PC-9 (cell line): ENCODE results near the gene IRF2. TPM values are rescaled to one million over a fixed set of nuclear protein-coding genes. Genes with fewer than 3 reads are reported as not detected.

Experiments used
- BruUV-seq: library from RNA; stranded (reverse); fragments of 400-500 nt; replicated peaks from 2 replicates; lab custom pipeline; 2021; lab: Mats Ljungman, UMichigan
- CTCF ChIA-PET: fragments of 300-600 bp; sonication (Branson Sonifier 250); formaldehyde crosslinking; loops from one replicate; lab custom pipeline; 2022; ENCODE audit warnings: antibody characterized with exemption; lab: Charles Lee
- POLR2A ChIA-PET: fragments of 300-600 bp; sonication (Branson Sonifier 250); formaldehyde crosslinking; loops from one replicate; lab custom pipeline; 2022; ENCODE audit warnings: antibody characterized with exemption; ENCODE audit not compliant: unreplicated experiment; lab: Charles Lee
- DNase-seq, 2 experiments: peaks; one replicate each; pipeline versions ENCODE4 v3.0.0 to v3.0.0-alpha.2; 2015 to 2022; ENCODE audit warnings: mixed read lengths in 1 of 2
- H2AFZ ChIP-seq: fragments of 200-600 bp; sonication (generic); 2 replicates; pipeline ENCODE4 v1.8.1; 2017; ENCODE audit warnings: antibody characterized with exemption
- H3F3A ChIP-seq: fragments of 200-600 bp; sonication (generic); 2 replicates; pipeline ENCODE4 v1.8.1; 2017; ENCODE audit warnings: antibody characterized with exemption, mild to moderate bottlenecking, low read depth; ENCODE audit not compliant: insufficient read depth
- H3K27ac ChIP-seq: fragments of 200-600 bp; sonication (generic); 2 replicates; pipeline ENCODE4 v1.6.1; 2016; ENCODE audit warnings: mixed run types
- H3K27me3 ChIP-seq: fragments of 200-600 bp; sonication (generic); 2 replicates; pipeline ENCODE4 v1.6.1; 2016; ENCODE audit warnings: low read depth, mixed run types; ENCODE audit not compliant: insufficient read depth
- H3K36me3 ChIP-seq: fragments of 200-600 bp; sonication (generic); 2 replicates; pipeline ENCODE4 v1.6.1; 2016; ENCODE audit warnings: low read depth, mixed run types
- H3K4me1 ChIP-seq: fragments of 200-600 bp; sonication (generic); replicated peaks from 2 replicates; pipeline ENCODE4 v1.6.1; 2016; ENCODE audit warnings: mixed run types; ENCODE audit not compliant: insufficient read depth
- H3K4me2 ChIP-seq: fragments of 200-600 bp; sonication (generic); 2 replicates; pipeline ENCODE4 v1.6.1; 2017; ENCODE audit warnings: mixed run types
- H3K4me3 ChIP-seq: fragments of 200-600 bp; sonication (generic); 2 replicates; pipeline ENCODE4 v1.6.1; 2016; ENCODE audit warnings: mixed run types
- H3K79me2 ChIP-seq: fragments of 200-600 bp; sonication (generic); 2 replicates; pipeline ENCODE4 v1.6.1; 2017; ENCODE audit warnings: low read depth, mixed run types
- H3K9me2 ChIP-seq: fragments of 200-600 bp; sonication (generic); 2 replicates; pipeline ENCODE4 v1.8.1; 2017; ENCODE audit warnings: mild to moderate bottlenecking; ENCODE audit not compliant: insufficient read depth
- H3K9me3 ChIP-seq: fragments of 200-600 bp; sonication (generic); 2 replicates; pipeline ENCODE4 v1.8.1; 2016; ENCODE audit warnings: low read depth; ENCODE audit not compliant: insufficient read depth
- H4K20me1 ChIP-seq: fragments of 200-600 bp; sonication (generic); 2 replicates; pipeline ENCODE4 v1.8.1; 2017; ENCODE audit not compliant: insufficient read depth
- EZH2 ChIP-seq: fragments of 200-600 bp; sonication (generic); IDR thresholded peaks from 2 replicates; pipeline ENCODE4 v1.8.0; 2017; ENCODE audit warnings: antibody characterized with exemption, low read depth
- intact Hi-C: fragments of 100-400 bp; cut with micrococcal nuclease; formaldehyde crosslinking; loops from one replicate; pipeline ENCODE4 v1.10.0; 2022; ENCODE audit not compliant: unreplicated experiment
- total RNA-seq: library from RNA; stranded (reverse); gene quantifications from 2 replicates; pipeline ENCODE4 v1.2.3, GENCODE V29; 2021
- TF ChIP-seq, protein P1 (sequence below): fragments of 200-600 bp; sonication (generic); conservative IDR thresholded peaks from 2 replicates; pipeline ENCODE4 v1.6.1; 2017; ENCODE audit warnings: mixed run types, antibody characterized with exemption, mild to moderate bottlenecking, moderate library complexity

The IRF2 gene
- total RNA-seq, 1 experiment from 2014 or later: 34.4 TPM

DNA sequence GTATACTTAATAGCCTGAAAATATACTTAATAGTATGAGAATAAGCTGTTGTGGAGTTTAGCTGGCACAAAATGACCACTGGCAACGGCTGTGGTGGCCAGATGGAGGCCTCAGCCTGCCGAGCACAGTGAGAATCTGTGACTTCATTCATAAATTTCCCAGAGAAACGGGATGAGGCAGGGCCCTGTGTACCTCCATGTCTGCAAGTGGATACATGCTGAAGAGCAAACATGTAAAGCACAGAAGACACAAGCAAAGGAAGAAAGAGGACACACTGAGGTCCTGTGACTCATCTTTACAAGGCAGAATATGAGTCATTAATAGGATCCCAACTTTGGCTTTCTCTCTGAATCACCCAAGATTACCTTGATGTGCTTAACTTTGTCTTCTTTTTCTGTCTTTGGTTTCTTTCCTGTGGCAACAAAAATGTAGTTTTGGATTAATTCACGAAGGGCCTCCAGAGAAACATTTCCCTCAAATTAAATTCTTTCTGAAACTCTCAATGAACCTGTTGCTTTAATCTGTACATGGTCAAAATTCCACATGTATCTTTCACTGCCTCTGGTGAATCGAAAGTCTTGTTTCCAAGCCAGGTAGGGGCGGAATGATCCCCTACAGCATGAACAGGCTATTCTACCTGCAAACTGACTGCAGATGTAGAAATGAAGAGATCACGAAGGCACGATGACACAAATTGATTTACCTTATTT lies 56.4 kb downstream of the IRF2 start:
- no peak for TF ChIP-seq EZH2
- DNase-seq: peak in 1 of 2 experiments; percentile 63
- Histone ChIP-seq H3F3A (peaks cover 7% of the 10 kb centered on the region; the same call in 1 of the 2 replicates), H2AFZ (no peak overlapping the region), H3K4me2 (0 out of 2 replicates have a peak overlapping the region, but pooled peaks have one; percentile 7), H3K79me2 (no peaks in the 10 kb centered on the region; the same call in 1 of the 2 replicates), H3K9me3 (no peaks in the 10 kb centered on the region), H3K4me3 (no peak overlapping the region), H3K4me1 (peaks cover 16% of the 10 kb centered on the region), H3K27me3 (no peaks in the 10 kb centered on the region), H3K36me3 (no peaks in the 10 kb centered on the region), H3K27ac (peak overlapping the region; percentile 41; the same call in 1 of the 2 replicates), H3K9me2 (no peaks in the 10 kb centered on the region), H4K20me1 (no peaks in the 10 kb centered on the region)
- CTCF ChIA-PET: no interaction called here
- intact Hi-C loops: loop anchor here (2.0 kb wide), 1 partner anchor 151 kb away; no protein-coding TSS in a partner anchor
- POLR2A ChIA-PET: interaction anchor here (1.5 kb wide), 1 partner anchor 71 kb away, joined by 8 read pairs; no protein-coding TSS in a partner anchor
- no TSS peak for BruUV-seq

DNA sequence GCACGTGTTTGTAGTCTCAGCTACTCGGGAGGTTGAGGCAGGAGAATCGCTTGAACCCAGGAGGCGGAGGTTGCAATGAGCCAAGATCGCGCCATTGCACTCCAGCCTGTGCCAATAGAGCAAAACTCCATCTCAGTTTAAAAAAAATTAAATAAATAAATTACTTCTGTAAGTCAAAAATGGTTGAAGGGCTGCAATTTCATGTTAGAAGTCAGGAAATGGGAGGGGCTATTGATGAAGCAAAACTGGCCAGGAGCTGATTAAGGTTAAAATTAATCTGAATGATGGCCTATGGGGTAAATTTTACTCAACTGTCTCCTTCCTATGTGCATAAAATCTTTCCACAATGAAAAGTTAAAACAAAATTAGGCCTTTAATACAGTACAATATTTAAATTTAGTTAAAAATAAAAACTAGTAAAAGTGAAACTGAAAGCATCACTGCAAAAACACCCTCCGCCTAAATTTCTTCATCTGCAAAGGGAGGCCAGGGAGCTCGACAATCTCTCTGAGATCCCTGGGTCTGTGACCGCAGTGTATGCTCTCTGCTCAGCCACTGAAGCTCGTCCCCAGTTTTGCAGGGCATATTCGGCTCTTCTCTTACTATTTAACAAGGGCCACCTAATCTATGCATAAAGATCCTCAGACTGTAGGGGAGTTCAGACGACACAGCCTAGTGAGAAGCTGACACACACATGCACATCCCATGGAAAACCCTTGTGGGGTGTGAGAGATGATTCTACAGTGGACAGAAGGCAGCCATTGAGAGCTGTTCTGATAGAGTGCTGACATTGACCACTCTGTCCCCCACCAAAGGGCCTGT lies 57.2 kb downstream of the IRF2 start:
- Histone ChIP-seq H3K27ac (no peak overlapping the region), H3K4me1 (peaks cover 16% of the 10 kb centered on the region), H3K79me2 (no peaks in the 10 kb centered on the region; the same call in 1 of the 2 replicates), H2AFZ (no peak overlapping the region), H3K9me3 (no peaks in the 10 kb centered on the region), H3K4me2 (no peak overlapping the region), H4K20me1 (no peaks in the 10 kb centered on the region), H3K4me3 (no peak overlapping the region), H3K9me2 (no peaks in the 10 kb centered on the region), H3K27me3 (no peaks in the 10 kb centered on the region), H3F3A (peaks cover 7% of the 10 kb centered on the region; the same call in 1 of the 2 replicates), H3K36me3 (no peaks in the 10 kb centered on the region)
- BruUV-seq: no TSS peak
- TF ChIP-seq EZH2: no peak
- TF ChIP-seq, protein P1, sequence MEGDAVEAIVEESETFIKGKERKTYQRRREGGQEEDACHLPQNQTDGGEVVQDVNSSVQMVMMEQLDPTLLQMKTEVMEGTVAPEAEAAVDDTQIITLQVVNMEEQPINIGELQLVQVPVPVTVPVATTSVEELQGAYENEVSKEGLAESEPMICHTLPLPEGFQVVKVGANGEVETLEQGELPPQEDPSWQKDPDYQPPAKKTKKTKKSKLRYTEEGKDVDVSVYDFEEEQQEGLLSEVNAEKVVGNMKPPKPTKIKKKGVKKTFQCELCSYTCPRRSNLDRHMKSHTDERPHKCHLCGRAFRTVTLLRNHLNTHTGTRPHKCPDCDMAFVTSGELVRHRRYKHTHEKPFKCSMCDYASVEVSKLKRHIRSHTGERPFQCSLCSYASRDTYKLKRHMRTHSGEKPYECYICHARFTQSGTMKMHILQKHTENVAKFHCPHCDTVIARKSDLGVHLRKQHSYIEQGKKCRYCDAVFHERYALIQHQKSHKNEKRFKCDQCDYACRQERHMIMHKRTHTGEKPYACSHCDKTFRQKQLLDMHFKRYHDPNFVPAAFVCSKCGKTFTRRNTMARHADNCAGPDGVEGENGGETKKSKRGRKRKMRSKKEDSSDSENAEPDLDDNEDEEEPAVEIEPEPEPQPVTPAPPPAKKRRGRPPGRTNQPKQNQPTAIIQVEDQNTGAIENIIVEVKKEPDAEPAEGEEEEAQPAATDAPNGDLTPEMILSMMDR: no peak
- POLR2A ChIA-PET: interaction anchor here (0.6 to 1.5 kb wide), 2 partner anchors 70 to 679 kb away, joined by 7 to 8 read pairs; no protein-coding TSS in a partner anchor
- CTCF ChIA-PET: interaction anchor here (0.6 kb wide), 1 partner anchor 397 kb away, joined by 5 read pairs; no protein-coding TSS in a partner anchor
- DNase-seq: no peak
- intact Hi-C loops: loop anchor here (2.0 kb wide), 1 partner anchor 150 kb away; no protein-coding TSS in a partner anchor

DNA sequence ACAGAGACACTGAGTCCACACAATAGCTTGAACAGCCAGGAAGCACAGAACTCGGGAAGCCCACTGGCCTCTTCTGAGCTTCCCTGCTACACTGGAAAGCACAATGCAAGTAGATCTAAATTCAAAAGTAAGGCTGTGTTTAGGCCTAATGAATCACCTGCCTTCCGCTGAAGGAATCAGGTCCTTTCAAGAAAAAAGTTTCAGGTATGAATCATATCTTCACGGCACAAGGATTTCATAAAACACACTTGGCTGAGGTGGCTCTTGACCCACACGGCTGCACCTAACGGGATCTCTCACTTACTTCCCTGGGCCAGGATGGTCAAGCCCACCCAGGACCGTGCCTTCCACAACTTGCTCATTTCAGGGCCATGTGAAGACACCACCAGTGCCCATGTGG lies 59.3 kb downstream of the IRF2 start:
- CTCF ChIA-PET: no interaction called here
- H3K27ac ChIP-seq: no peak overlapping the region

More for the DNA sequence above, 59.3 kb downstream of the IRF2 start:
- peaks cover 7% of the 10 kb centered on the region; the same call in 1 of the 2 replicates for H3F3A ChIP-seq
- intact Hi-C loops: no loop called here
- H3K36me3 ChIP-seq: no peaks in the 10 kb centered on the region
- H3K4me2 ChIP-seq: no peak overlapping the region
- no TSS peak for BruUV-seq
- H3K9me2 ChIP-seq: no peaks in the 10 kb centered on the region
- no peaks in the 10 kb centered on the region for H3K9me3 ChIP-seq
- TF ChIP-seq, protein P1: no peak
- no peak for TF ChIP-seq EZH2
- no peak for DNase-seq
- H4K20me1 ChIP-seq: no peaks in the 10 kb centered on the region
- H2AFZ ChIP-seq: no peak overlapping the region
- H3K27me3 ChIP-seq: no peaks in the 10 kb centered on the region
- POLR2A ChIA-PET: no interaction called here
- H3K4me3 ChIP-seq: no peak overlapping the region
- peaks cover 16% of the 10 kb centered on the region for H3K4me1 ChIP-seq
- H3K79me2 ChIP-seq: no peaks in the 10 kb centered on the region
